ENCODE measurements around the gene TCF3.
A peak's percentile ranks its signal among the peaks of the same experiment; 100 is the strongest.

The TCF3 gene

GRCh38 chr19:1574354-1575136, 77.9 kb downstream of the TCF3 start:
- intact Hi-C loops (cut with DNase I): no loop called here
- DNase-seq: no peak

DNA sequence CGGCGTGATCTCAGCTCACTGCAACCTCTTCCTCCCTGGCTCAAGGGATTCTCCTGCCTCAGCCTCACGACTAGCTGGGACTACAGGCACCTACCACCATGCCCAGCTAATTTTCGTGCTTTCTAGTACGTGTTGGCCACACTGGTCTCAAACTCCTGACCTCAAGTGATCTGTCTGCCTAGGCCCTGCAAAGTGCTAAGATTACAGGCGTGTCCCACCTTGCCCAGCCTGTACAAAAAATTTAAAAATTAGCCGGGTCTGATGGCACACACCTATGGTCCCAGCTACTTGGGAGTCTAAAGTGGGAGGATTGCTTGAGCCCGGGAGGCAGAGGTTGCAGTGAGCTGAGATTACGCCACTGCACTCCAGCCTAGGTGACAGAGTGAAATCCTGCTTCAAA, 79.6 kb downstream of the TCF3 start:
- no peak for DNase-seq
- intact Hi-C loops (cut with DNase I): no loop called here

DNA sequence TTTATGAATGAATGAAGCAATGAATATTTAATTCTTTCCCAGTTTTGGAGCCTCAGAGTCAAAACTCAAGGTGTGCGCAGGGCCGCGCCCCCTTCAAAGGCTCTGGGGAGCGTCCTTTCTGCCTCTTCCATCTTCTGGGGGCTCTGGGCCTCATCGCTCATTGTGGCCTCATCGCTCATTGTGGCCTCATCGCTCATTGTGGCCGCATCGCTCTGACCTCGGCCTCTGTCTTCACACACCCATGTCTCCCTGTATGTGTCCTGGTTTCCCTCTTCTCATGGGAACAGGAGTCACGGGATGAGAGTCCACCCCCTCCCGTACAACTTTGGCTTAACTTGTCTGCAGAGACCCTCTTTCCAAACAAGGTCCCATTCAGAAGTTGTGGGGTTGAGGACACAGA, 81.1 kb downstream of the TCF3 start:
- intact Hi-C loops (cut with DNase I): no loop called here
- DNase-seq: no peak

DNA sequence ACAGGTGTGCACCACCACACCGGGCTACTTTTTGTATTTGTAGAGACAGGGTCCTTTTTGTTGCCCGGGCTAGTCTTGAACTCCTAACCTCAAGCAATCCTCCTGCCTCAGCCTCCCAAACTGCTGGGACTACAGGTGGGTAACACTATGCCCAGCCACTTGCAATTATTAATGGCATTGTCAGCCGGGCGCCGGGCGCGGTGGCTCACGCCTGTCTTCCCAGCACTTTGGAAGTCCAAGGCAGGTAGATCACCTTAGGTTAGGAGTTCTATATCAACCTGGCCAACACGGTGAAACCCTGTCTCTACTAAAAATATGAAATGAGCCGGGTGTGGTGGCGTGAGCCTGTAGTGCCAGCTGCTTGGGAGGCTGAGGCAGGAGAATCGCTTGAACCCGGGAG, 81.6 kb downstream of the TCF3 start:
- DNase-seq: no peak
- intact Hi-C loops (cut with DNase I): no loop called here

- DNase-seq: no peak
- intact Hi-C loops (cut with DNase I): loop anchor here (5.0 kb wide), 2 partner anchors 37 to 82 kb away; partner anchors contain the start of genes TCF3 and UQCR11
These were observed 82.4 kb downstream of the TCF3 start for GRCh38 chr19:1569997-1570396.

DNA sequence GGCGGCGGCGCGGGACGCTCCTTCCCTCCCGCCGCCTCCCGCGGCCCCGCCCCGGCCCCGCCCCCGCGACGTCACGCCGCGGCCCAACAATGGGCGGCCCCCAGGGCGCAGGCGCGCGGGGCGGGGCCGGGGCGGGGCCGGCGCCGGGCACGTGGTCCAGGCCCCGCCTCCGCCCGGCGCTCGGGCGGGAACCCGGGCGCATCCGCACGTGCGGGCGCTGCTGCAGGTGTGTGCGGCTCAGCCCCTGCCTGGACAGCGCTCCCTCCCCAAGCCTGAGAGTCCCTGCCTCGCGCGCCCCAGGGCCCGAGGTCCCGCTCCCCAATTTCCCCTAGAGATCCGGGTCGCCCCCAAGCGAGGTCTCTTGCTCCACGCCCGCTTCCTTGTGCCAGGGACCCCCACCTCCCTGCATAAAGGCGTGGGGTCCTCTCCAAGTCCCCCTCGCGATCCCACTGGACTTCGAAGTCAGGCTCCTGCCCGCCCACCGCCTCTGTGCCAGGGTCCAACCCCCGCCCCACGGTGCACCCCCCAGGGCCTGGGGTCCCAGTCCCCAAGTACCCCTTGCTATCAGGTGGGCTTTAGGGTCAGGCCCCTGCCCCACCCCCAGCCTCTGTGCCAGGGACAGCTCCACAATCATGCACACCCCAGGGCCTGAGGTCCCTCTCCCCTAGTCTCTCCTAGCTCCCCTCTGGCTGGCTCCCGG, 83.9 kb downstream of the TCF3 start, which contains the start of gene MEX3D:
TSS of gene MEX3D (minus strand) at position 6 of the 700 bp plus-strand sequence. CDS start 267 bp downstream, outside the sequence.
- peak in 9 of 10 donors; percentile 29 to 94 (median 60) for DNase-seq
- intact Hi-C loops (cut with DNase I): loop anchor here (5.0 kb wide), 2 partner anchors 39 to 84 kb away; partner anchors contain the start of genes TCF3 and UQCR11

GRCh38 chr19:1567848-1568227, 84.6 kb downstream of the TCF3 start:
- DNase-seq: no peak
- intact Hi-C loops (cut with DNase I): loop anchor here (5.0 kb wide), 2 partner anchors 39 to 84 kb away; partner anchors contain the start of genes TCF3 and UQCR11

DNA sequence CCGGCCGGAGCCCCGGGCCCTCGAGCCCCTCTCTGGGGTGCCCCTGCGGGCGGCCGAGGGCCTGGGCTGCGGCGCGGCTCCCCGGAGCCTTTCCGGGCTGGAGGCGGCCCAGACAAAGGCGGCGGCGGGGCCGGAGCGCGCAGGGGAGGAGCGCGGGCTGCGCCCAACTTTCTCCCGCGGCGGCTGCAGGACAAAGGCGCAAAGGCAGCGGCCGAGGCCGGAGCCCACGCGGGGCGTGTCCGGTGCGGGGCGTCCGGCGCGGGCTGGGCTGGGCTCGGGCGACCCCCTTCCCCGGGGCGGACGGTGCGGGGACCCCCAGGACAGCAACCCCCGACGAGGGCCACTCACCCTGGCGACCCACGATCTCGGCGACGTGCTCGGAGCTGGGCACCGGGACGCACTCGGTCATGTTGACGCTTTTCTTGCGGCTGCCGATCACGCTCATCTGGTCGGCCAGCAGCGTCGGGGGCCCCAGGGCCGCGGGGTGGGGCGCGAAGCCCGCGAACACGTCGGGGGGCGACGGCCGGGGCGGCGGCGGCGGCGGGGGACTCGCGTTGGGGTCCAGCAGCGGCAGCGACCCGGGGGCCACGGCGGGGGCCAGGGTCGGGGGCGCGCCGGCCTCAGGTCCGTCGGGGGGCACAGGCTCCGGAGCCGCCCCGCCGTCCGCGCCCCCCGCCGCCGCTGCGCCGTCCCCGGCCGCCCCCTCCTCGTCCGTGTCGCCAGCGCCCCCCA, 85.1 kb downstream of the TCF3 start:
- no peak for DNase-seq
- intact Hi-C loops (cut with DNase I): loop anchor here (5.0 kb wide), 2 partner anchors 40 to 85 kb away; partner anchors contain the start of genes TCF3 and UQCR11

GRCh38 chr19:1566392-1567115, 85.9 kb downstream of the TCF3 start:
- DNase-seq: peak; percentile 77 to 97 (median 84)
- intact Hi-C loops (cut with DNase I): loop anchor here (5.0 kb wide), 2 partner anchors 41 to 86 kb away; partner anchors contain the start of genes TCF3 and UQCR11

DNA sequence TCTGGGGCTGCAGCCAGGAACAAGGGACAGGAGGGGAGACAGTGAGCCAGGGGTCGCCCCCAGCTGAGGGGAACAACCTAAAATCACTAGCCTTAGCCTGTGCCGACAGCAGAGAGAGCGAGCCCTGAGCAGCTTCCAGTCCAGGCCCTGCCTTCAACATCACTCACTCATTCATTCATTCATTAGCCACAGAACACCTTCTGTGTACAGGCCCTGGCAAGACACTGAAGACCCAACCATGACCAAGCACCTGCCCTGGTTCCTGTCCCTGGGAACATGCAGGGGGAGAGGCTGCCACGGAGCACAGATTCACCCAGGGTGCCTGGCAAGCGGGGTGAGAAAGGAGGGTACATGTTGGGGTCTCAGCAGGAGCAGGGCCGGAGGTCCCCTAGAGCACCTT, 89.2 kb downstream of the TCF3 start:
- intact Hi-C loops (cut with DNase I): no loop called here
- DNase-seq: no peak

- DNase-seq: no peak
- intact Hi-C loops (cut with DNase I): no loop called here
These were observed 91.1 kb downstream of the TCF3 start for GRCh38 chr19:1561236-1561842.

DNA sequence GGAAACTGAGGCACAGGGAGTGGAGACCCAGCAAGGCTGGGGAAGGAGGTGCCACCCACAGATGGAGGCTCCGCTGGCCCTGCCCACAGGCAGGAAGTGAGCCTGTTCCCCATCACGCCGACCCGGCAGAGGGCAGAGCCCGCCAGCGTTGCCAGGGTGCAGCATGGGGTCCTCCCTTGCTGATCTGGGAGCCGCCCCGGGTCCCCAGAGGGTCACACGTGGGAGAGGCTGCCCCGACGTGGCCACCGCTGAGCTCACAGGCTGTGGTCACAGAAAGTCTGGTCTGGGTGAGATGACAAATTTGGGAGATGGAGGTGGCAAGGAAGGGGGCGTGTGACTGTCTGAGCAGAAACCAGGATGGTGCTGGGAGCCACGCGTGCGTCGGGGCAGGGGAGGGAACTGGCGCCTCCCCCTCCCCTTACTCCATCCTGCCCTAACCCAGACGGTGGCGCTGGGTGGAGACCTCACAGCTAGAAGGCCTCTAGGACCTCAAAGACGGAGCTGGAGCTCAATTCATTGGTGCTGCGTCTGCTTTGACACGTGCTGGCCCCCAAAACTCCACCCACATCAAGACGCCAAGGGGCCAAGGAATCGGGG, 92.0 kb downstream of the TCF3 start:
- peak in 1 of 10 donors; percentile 61 for DNase-seq
- intact Hi-C loops (cut with DNase I): no loop called here
